Measurements from ENCODE around the gene POLR2A. TPM values are rescaled to one million over a fixed set of nuclear protein-coding genes. Genes with fewer than 3 reads are reported as not detected.

POLR2A gene
- total and polyA plus RNA-seq, 2 of the 13 experiments (the other 11 are each of a cell fraction or from before 2014, with no cell fraction given): 17.8 to 18.3 TPM

DNA sequence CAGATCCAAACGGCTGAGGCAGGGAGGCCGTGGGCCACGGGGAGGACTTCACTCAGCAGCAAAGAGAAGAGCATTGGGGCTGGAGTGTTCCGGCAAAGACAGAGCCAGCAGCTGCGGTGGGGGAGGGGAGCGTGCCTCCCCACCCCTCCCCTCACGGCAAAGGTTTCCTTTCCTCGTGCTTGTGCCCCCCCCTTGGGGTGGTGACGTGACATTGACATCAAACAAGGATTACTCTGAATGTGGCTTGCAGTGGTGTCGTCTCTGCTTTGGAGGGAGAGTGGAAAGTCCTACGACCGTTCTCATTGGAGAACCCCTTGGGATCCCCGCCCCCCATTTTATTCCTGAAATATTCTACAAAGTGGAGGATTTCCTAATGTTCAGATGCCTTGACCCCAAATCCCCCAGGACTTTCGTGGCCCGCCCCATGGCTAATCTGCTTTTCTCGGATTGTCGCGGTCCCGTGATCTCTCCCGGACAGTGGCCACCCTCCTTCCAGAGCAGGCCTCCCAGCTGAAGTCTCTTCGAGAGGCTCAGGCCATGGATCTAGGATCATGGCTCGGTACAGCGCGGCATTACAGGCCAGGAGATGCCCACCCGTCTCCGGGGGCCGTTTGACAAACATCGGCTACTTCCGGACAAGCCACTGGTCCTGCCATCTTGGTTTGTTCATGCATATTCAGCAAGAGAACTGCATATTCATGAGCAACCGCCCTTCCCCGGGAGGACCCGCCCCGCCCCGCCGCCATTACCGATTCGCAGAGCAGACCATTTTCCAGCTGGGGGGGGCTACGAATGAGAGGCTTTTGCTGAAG is 705 bp upstream of the POLR2A start (continued):
- peak; percentile 96 for TF ChIP-seq PATZ1 (CRISPR knock-in tag; IDR thresholded peaks at IDR 0.05)
- TF ChIP-seq, protein P1, sequence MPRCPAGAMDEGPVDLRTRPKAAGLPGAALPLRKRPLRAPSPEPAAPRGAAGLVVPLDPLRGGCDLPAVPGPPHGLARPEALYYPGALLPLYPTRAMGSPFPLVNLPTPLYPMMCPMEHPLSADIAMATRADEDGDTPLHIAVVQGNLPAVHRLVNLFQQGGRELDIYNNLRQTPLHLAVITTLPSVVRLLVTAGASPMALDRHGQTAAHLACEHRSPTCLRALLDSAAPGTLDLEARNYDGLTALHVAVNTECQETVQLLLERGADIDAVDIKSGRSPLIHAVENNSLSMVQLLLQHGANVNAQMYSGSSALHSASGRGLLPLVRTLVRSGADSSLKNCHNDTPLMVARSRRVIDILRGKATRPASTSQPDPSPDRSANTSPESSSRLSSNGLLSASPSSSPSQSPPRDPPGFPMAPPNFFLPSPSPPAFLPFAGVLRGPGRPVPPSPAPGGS (CRISPR knock-in tag; IDR thresholded peaks at IDR 0.05): no peak
- TF ChIP-seq ZNF547 (CRISPR knock-in tag; IDR thresholded peaks at IDR 0.05): no peak
- TF ChIP-seq AGO1 (IDR thresholded peaks at IDR 0.05; ENCODE audit: low read depth, low read length, poor library complexity, severe bottlenecking): no peak
- no peak for TF ChIP-seq RBM39 (IDR thresholded peaks at IDR 0.05; ENCODE audit: low read depth, low read length, poor library complexity, severe bottlenecking)
- TF ChIP-seq PCBP2 (optimal IDR thresholded peaks at IDR 0.05; ENCODE audit: low read depth, low read length, poor library complexity, severe bottlenecking): no peak
- TF ChIP-seq PCBP1 (IDR thresholded peaks at IDR 0.05; ENCODE audit: borderline replicate concordance, low read depth, low read length): no peak
- no peak for TF ChIP-seq ZNF790 (CRISPR knock-in tag; IDR thresholded peaks at IDR 0.05; ENCODE audit: borderline replicate concordance)
- TF ChIP-seq, protein P2, sequence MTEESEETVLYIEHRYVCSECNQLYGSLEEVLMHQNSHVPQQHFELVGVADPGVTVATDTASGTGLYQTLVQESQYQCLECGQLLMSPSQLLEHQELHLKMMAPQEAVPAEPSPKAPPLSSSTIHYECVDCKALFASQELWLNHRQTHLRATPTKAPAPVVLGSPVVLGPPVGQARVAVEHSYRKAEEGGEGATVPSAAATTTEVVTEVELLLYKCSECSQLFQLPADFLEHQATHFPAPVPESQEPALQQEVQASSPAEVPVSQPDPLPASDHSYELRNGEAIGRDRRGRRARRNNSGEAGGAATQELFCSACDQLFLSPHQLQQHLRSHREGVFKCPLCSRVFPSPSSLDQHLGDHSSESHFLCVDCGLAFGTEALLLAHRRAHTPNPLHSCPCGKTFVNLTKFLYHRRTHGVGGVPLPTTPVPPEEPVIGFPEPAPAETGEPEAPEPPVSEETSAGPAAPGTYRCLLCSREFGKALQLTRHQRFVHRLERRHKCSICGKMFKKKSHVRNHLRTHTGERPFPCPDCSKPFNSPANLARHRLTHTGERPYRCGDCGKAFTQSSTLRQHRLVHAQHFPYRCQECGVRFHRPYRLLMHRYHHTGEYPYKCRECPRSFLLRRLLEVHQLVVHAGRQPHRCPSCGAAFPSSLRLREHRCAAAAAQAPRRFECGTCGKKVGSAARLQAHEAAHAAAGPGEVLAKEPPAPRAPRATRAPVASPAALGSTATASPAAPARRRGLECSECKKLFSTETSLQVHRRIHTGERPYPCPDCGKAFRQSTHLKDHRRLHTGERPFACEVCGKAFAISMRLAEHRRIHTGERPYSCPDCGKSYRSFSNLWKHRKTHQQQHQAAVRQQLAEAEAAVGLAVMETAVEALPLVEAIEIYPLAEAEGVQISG (CRISPR knock-in tag; IDR thresholded peaks at IDR 0.05): no peak
- no peak for TF ChIP-seq FLYWCH1 (CRISPR knock-in tag; IDR thresholded peaks at IDR 0.05)
- no peak for TF ChIP-seq SRY (CRISPR knock-in tag; IDR thresholded peaks at IDR 0.05)
- TF ChIP-seq, protein P3, sequence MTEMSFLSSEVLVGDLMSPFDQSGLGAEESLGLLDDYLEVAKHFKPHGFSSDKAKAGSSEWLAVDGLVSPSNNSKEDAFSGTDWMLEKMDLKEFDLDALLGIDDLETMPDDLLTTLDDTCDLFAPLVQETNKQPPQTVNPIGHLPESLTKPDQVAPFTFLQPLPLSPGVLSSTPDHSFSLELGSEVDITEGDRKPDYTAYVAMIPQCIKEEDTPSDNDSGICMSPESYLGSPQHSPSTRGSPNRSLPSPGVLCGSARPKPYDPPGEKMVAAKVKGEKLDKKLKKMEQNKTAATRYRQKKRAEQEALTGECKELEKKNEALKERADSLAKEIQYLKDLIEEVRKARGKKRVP (CRISPR knock-in tag; IDR thresholded peaks at IDR 0.05): no peak
- TF ChIP-seq CCDC6 (CRISPR knock-in tag; IDR thresholded peaks at IDR 0.05): no peak
- 0 out of 2 replicates have a peak, but pooled peaks have one; percentile 47 for TF ChIP-seq CENPT (CRISPR knock-in tag; IDR thresholded peaks at IDR 0.05; ENCODE audit: low read depth)
- no peak for TF ChIP-seq PBX2 (CRISPR knock-in tag; IDR thresholded peaks at IDR 0.05)
- TF ChIP-seq ZFP41 (CRISPR knock-in tag; IDR thresholded peaks at IDR 0.05; ENCODE audit: borderline replicate concordance): no peak
- no peak for TF ChIP-seq NFKBIZ (CRISPR knock-in tag; IDR thresholded peaks at IDR 0.05)
- no peak for TF ChIP-seq NFE2 (CRISPR knock-in tag; IDR thresholded peaks at IDR 0.05)
- TF ChIP-seq KDM5A (IDR thresholded peaks at IDR 0.05; ENCODE audit: borderline replicate concordance, low read length): 0 out of 2 replicates have a peak, but pooled peaks have one; percentile 52
- no peak for TF ChIP-seq ZBTB3 (CRISPR knock-in tag; IDR thresholded peaks at IDR 0.05; ENCODE audit: borderline replicate concordance, low read depth)

Data from HepG2 (cell line).